HG03354 (cell line): ENCODE data around the gene SEC24D.

Source experiments
- ATAC-seq: cut with Tn5 transposase; IDR thresholded peaks from one replicate; pipeline ENCODE4 v1.9.1; 2021; ENCODE audit warnings: mild to moderate bottlenecking; ENCODE audit not compliant: unreplicated experiment, poor library complexity, severe bottlenecking

SEC24D gene

DNA sequence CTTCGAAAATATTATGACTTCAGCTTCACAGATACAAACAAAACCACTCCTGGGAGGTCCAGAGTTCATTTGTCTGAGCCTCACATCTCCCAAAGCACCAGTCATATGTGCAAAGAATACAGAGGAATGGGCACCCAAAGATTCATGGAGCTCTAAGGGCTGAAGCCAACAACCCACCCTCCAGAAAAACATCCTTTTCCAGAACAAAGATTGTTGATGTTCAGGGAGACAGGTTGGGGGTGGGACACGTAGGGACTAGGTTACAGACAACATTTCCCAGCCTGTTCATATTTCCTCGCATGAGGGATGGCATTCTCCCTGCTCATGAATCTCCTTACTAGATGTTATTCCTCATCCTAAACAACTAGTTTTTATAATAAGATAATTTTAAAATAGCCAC is 79.5 kb downstream of the SEC24D start:
- ATAC-seq, result no peak

DNA sequence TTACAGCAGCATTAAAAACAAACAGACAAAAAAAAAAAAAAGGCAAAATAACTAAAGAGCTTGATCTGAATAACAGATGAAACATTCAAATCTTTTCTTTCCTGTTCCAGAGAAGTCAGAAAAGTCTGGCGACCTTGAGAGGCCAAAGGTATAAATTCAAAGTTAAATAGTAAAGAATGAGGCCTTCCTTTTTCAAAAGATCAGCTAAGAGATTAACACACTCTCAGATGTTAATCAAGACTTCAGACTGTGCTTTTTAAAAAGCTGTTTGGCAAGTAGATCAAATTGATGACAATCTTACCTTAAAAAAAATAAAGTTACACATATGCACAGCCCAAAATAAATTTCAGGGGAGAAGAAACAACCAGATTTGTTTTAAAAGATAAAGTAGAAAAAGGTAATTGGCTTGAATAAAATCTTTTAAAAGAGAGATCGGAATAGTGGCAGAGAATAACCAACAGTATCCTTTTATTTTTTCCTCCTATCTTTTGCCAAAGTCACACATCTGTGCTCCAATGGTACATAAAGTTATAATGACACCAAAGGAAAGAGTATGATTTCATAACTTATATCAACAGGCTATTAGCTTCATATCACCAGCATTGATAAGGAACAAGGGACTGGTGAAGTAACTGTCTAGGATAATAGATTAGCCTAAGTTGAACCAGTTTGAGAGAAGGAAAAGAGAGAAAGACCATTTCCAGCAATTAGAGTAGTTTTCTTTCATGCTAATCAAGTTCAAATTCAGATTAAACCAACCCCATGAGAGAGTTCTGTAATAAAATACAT is 80.3 kb downstream of the SEC24D start:
- ATAC-seq, result no peak

- ATAC-seq, result no peak
Observed at GRCh38 chr4:118754890-118755289, 81.0 kb downstream of the SEC24D start.

GRCh38 chr4:118753685-118754084 is 82.2 kb downstream of the SEC24D start:
- no peak for ATAC-seq

GRCh38 chr4:118753096-118753495 is 82.8 kb downstream of the SEC24D start:
- ATAC-seq, result no peak

- ATAC-seq, result no peak
Observed at GRCh38 chr4:118752551-118752950, 83.4 kb downstream of the SEC24D start.

GRCh38 chr4:118751629-118752323 is 84.2 kb downstream of the SEC24D start:
- ATAC-seq, result no peak

DNA sequence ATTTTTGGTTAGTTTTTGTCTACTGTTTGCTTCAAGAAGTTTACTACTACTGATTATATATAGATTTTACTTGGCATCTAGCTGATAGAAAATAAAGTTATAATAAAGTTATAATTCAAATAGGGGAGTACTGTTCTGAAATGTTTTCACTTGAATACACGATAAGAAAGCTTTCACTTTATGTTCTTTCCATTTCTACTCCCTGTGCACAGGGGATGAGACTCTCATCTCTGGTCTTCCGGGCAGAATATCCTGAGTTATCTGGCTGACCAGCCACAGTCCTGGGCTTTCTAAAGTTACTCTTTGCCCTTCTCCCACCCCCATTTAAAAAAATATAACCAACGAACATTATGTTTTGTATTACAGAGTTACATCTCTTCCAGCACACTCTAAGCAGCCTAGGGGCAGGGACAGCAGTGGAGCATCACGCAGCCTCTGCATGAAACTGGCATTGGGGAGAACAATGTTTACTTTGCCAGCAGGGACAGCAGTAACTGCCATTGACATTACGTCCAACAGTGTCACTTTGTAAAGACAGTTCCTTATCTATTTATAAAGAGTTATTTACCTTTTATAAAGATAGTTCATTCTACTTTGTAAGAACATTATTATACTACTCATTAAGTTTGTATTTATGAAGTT is 86.5 kb downstream of the SEC24D start:
- no peak for ATAC-seq

DNA sequence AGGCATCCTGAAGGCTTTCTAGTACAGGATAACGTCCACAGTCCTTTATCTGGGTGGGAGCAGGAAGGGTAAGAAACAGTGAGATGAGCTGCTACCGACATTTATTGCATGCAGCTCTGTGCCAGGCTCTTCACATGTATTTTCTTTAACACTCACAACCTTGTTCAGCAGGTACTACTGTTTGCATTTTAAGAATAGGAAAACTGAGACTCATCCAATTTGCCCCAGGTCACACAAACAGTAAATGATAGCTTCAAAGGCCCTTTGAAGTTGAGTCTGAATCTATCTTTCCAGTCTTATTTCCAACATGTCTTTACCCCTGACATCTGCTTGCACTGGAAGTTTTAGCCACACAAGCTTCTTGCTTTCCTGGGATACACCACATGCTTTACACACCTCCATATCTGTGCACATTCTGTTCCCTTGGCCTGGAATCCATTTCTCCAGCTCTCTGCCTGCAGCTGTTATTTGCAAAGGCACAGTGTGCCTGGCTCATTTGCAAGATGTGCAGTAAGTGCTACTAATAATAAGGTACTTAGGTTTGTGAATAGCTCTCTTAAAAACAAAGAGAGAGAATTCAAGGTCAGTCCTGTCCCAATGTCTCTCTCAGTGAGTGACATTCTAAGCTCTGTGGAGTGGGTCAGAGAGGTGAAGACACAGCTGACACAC is 89.5 kb downstream of the SEC24D start:
- no peak for ATAC-seq

- no peak for ATAC-seq
Observed at GRCh38 chr4:118745357-118745756, 90.6 kb downstream of the SEC24D start.

GRCh38 chr4:118743867-118744266 is 92.1 kb downstream of the SEC24D start:
- no peak for ATAC-seq

DNA sequence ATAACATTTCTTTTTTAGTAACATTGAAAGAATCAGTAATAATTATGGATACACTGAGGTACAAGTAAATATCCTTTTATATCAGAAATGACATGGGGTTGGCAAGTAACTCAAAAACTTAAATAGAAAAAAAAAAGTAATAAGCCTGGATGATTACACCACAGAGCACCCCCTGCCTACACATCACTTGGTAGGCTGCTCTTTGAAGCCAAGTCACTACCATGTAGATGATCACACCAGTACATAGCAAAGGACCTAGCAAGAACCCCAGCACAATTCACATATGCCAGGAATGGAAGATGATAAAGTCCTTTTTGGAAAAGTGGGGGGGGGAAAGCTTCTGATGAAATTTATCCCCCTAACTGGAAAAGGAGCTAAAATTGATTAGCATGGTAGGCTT is 93.9 kb downstream of the SEC24D start:
- ATAC-seq, result no peak

DNA sequence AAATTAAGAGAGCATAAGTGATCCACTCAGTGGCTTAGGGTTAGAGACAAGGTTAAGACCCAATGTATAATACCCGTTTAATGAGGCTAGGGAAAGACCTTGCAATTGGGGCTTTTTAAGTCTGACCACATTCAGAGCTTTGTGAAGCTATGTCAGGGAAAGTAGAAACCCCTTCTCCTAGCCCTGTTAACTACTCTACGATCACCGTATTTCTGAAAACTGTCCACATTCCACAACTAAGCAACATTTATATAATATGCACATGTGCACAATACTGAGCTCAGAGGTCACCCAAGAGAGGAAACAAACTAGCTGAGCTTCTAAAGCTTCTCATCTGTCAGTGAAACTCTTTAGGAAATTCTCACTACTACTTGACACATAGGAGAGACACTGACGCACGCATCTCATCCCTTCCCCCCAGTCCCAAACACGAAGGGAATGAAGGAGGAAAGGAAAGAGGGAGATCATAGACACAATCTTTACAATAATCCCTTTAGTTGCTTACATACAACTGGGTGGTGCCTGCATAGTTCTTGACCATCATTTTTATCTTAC is 94.5 kb downstream of the SEC24D start:
- no peak for ATAC-seq

GRCh38 chr4:118740869-118741268 is 95.1 kb downstream of the SEC24D start:
- ATAC-seq, result no peak

GRCh38 chr4:118739022-118739713 is 96.8 kb downstream of the SEC24D start:
- no peak for ATAC-seq

DNA sequence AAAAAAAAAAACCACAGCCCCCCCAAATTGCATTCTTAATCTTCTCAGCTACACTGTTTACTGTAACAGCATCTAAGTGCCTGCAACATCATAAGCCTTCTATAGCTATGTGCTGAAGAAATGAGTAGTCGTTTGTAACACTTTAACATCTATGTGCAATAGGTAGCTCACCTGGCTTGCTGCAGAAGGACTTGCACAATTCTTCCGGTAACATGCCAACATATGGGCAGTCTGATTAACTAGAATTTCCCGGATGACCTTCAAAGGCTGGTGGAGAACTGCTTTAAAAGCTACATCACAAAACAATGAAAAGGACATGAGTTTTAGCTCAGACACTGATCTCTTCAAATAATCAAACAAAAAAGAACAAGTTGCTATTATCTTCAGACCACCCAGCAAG is 97.8 kb downstream of the SEC24D start:
- ATAC-seq, result no peak

GRCh38 chr4:118736900-118737299 is 99.0 kb downstream of the SEC24D start:
- ATAC-seq, result no peak

- no peak for ATAC-seq
Observed at GRCh38 chr4:118734491-118735205, 101.3 kb downstream of the SEC24D start.
